Esophagus muscularis mucosa (tissue), 4 donors: ENCODE results near the gene MAN2B1. TPM values are rescaled to one million over a fixed set of nuclear protein-coding genes. Genes with fewer than 3 reads are reported as not detected.
A peak's percentile ranks its signal among the peaks of the same experiment; 100 is the strongest.

Experiments
- DNase-seq: peaks from one replicate; pipeline ENCODE4 v3.0.0-alpha.2; 2017; ENCODE audit errors: extremely low spot score
- H3K27ac ChIP-seq, 4 donors: fragments of 200-600 bp; sonication (generic); replicated peaks in 1 of 4; 1 replicate in 3 of 4; 2 replicates in 1 of 4; pipeline ENCODE4 v1.5.1; 2016 to 2019; ENCODE audit warnings: mild to moderate bottlenecking in 1 of 4
- H3K27me3 ChIP-seq, 4 donors: fragments of 200-600 bp; sonication (generic); one replicate each; pipeline versions ENCODE4 v1.5.1 to v1.6.0; 2016 to 2019
- H3K36me3 ChIP-seq, 4 donors: fragments of 200-600 bp; sonication (generic); one replicate each; pipeline ENCODE4 v1.5.1; 2016 to 2019
- H3K4me1 ChIP-seq, 4 donors: fragments of 200-600 bp; sonication (generic); one replicate each; pipeline ENCODE4 v1.5.1; 2016 to 2019
- H3K4me3 ChIP-seq, 4 donors: fragments of 200-600 bp; sonication (generic); 1 replicate in 2 of 4; 2 replicates in 2 of 4; pipeline ENCODE4 v1.5.1; 2016 to 2019; ENCODE audit warnings: mild to moderate bottlenecking in 4 of 4, moderate library complexity in 1 of 4
- H3K9me3 ChIP-seq, 4 donors: fragments of 200-600 bp; sonication (generic); 1 replicate in 3 of 4; 2 replicates in 1 of 4; pipeline ENCODE4 v1.5.1; 2016 to 2019
- EP300 ChIP-seq: sonication (generic); formaldehyde crosslinking; IDR thresholded peaks from one replicate; pipeline ENCODE4 v1.6.1; 2017; ENCODE audit warnings: antibody characterized with exemption
- POLR2A ChIP-seq: fragments of 450-650 bp; IDR thresholded peaks from one replicate; pipeline ENCODE4 v1.6.1; 2017; ENCODE audit warnings: antibody characterized with exemption, moderate library complexity, mild to moderate bottlenecking, low read depth
- POLR2AphosphoS5 ChIP-seq, 2 donors: sonication (generic); formaldehyde crosslinking; IDR thresholded peaks; one replicate each; pipeline ENCODE4 v1.6.1; 2017; ENCODE audit warnings: antibody characterized with exemption in 2 of 2
- WGBS: methylation state at CpG from one replicate; pipeline ENCODE4 v1.1.5; 2018; 5-methylcytosine and 5-hydroxymethylcytosine counted together
- intact Hi-C: fragments of 100-400 bp; cut with DNase I; formaldehyde crosslinking; loops from one replicate; pipeline ENCODE4 v1.15.1; 2023
- total RNA-seq, 4 donors: library from RNA; depleted of rRNA; stranded (reverse); fragments of >200 nt; gene quantifications; one replicate each; pipeline versions ENCODE4 v1.1.0 to v1.2.1, GENCODE V29; 2016
- TF ChIP-seq, protein P1 (sequence below), 3 experiments: fragments of 200-600 bp in 2 of 3; fragments of 450-650 bp in 1 of 3; sonication (generic) in 2 of 3; IDR thresholded peaks; one replicate each; pipeline ENCODE4 v1.5.1; 2017 to 2019; ENCODE audit warnings: antibody characterized with exemption in 3 of 3, mild to moderate bottlenecking in 2 of 3, moderate library complexity in 1 of 3

Gene MAN2B1
- total RNA-seq, 4 donors from 2014 or later: 65.7 to 80.8 (median 68.9) TPM

GRCh38 chr19:12649941-12650340, 16.6 kb downstream of the MAN2B1 start:
- intact Hi-C loops: no loop called here
- Histone ChIP-seq H3K36me3 (peaks cover 0 to 36% (median 12%) of the 10 kb centered on the region in 4 donors), H3K4me1 (peaks cover 11 to 22% (median 15%) of the 10 kb centered on the region in 4 donors), H3K9me3 (no peaks in the 10 kb centered on the region), H3K27ac (no peak overlapping the region), H3K4me3 (no peak overlapping the region), H3K27me3 (no peaks in the 10 kb centered on the region)
- no peak for DNase-seq
- TF ChIP-seq POLR2A (no peak), EP300 (no peak), POLR2AphosphoS5 (IDR thresholded peaks at IDR 0.05) (no peak)
- TF ChIP-seq, protein P1, sequence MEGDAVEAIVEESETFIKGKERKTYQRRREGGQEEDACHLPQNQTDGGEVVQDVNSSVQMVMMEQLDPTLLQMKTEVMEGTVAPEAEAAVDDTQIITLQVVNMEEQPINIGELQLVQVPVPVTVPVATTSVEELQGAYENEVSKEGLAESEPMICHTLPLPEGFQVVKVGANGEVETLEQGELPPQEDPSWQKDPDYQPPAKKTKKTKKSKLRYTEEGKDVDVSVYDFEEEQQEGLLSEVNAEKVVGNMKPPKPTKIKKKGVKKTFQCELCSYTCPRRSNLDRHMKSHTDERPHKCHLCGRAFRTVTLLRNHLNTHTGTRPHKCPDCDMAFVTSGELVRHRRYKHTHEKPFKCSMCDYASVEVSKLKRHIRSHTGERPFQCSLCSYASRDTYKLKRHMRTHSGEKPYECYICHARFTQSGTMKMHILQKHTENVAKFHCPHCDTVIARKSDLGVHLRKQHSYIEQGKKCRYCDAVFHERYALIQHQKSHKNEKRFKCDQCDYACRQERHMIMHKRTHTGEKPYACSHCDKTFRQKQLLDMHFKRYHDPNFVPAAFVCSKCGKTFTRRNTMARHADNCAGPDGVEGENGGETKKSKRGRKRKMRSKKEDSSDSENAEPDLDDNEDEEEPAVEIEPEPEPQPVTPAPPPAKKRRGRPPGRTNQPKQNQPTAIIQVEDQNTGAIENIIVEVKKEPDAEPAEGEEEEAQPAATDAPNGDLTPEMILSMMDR (IDR thresholded peaks at IDR 0.05): no peak
- 98% methylated on average over 10 of the region's 10 CpGs for WGBS

DNA sequence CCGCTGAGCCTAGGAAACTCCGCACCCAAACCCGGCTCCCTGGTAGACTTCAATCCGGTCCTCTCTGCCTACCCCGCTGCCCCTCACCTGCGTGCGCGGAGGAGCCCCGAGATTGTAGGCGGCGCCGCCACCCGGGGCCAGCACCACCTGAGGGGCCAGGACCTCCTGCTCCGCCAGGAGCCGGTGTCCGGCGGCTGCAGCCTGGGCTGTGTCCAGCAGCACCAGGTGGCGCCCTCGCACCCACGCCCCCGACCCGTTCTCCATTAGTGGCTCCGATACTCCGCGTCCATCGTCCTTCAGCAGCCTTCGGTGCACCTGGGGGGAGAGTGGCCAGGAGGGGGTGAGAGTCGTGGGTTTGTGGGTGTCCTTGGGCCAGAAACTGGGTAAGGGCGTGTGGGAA, 18.5 kb downstream of the MAN2B1 start:
- Histone ChIP-seq H3K4me1 (peaks cover 11 to 22% (median 15%) of the 10 kb centered on the region in 4 donors), H3K27me3 (no peaks in the 10 kb centered on the region), H3K27ac (peak overlapping the region in 1 of 4 donors; percentile 33), H3K9me3 (no peaks in the 10 kb centered on the region), H3K36me3 (peaks cover 0 to 20% (median 2%) of the 10 kb centered on the region in 4 donors), H3K4me3 (peak overlapping the region; percentile 44 to 62 (median 48))
- intact Hi-C loops: no loop called here
- DNase-seq: no peak
- TF ChIP-seq, protein P1 (IDR thresholded peaks at IDR 0.05): peak; percentile 22 to 40 (median 25)
- TF ChIP-seq POLR2AphosphoS5 (IDR thresholded peaks at IDR 0.05): no peak
- WGBS: 14% methylated on average over 21 of the region's 29 CpGs

- peaks cover 11 to 22% (median 15%) of the 10 kb centered on the region in 4 donors for H3K4me1 ChIP-seq
- intact Hi-C loops: no loop called here
- no peaks in the 10 kb centered on the region for H3K27me3 ChIP-seq
- no peak for DNase-seq
- H3K4me3 ChIP-seq: peak overlapping the region; percentile 44 to 62 (median 48)
- WGBS: 7% methylated on average over 27 of the region's 31 CpGs
- H3K36me3 ChIP-seq: peaks cover 0 to 18% (median under 1%) of the 10 kb centered on the region in 4 donors
- H3K9me3 ChIP-seq: no peaks in the 10 kb centered on the region
- TF ChIP-seq POLR2A (no peak), POLR2AphosphoS5 (IDR thresholded peaks at IDR 0.05) (no peak)
- TF ChIP-seq, protein P1 (IDR thresholded peaks at IDR 0.05): no peak
- H3K27ac ChIP-seq: peak overlapping the region in 3 of 4 donors; percentile 1 to 33 (median 27)
Observed at GRCh38 chr19:12647490-12648071, 19.0 kb downstream of the MAN2B1 start.

DNA sequence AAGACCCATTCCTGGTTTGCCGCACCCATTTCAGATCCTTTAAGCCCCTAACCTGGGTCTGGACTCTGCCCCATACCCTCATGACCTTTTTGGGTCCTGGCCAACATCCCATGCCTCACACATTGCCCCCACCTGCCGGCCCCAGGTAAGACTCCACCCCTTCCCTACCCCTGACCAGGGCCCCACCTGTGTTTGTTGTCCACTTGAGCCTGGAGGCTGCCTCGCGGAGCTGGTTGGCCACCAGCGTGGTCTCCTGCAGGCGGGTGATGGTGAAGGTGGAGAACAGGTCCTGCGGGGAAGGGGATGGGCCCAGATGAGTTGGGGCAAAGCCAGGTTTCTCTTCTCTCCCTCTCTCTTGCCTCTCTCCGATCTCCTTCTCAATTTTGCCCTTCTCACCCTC, 19.5 kb downstream of the MAN2B1 start:
- intact Hi-C loops: no loop called here
- peaks cover 11 to 22% (median 15%) of the 10 kb centered on the region in 4 donors for H3K4me1 ChIP-seq

More for the DNA sequence above, 19.5 kb downstream of the MAN2B1 start:
- Histone ChIP-seq H3K27me3 (no peaks in the 10 kb centered on the region), H3K36me3 (peaks cover 0 to 12% (median 0%) of the 10 kb centered on the region in 4 donors), H3K27ac (peak overlapping the region in 3 of 4 donors; percentile 1 to 33 (median 27)), H3K4me3 (peak overlapping the region in 3 of 4 donors; percentile 46 to 62 (median 51)), H3K9me3 (no peaks in the 10 kb centered on the region)
- 77% methylated on average over 8 of the region's 8 CpGs for WGBS
- TF ChIP-seq, protein P1 (IDR thresholded peaks at IDR 0.05): no peak
- no peak for TF ChIP-seq POLR2A
- no peak for TF ChIP-seq POLR2AphosphoS5 (IDR thresholded peaks at IDR 0.05)
- TF ChIP-seq EP300: no peak
- no peak for DNase-seq
